Heart right ventricle (tissue), 16 donors: ENCODE measurements around the gene SATB2. TPM values are rescaled to one million over a fixed set of nuclear protein-coding genes. Genes with fewer than 3 reads are reported as not detected.

ENCODE experiments used
- ATAC-seq, 8 donors: fragments of 200-7000 bp; cut with Tn5 transposase; one replicate each; pipeline ENCODE4 v1.9.1; 2020; ENCODE audit warnings: mild to moderate bottlenecking in 8 of 8, moderate library complexity in 8 of 8, moderate number of reproducible peaks in 1 of 8
- DNase-seq, 2 donors: peaks; one replicate each; pipeline ENCODE4 v3.0.0-alpha.2; 2020
- H3K27ac ChIP-seq, 10 donors: fragments of 200-600 bp; sonication (generic) in 2 of 10; one replicate each; pipeline versions ENCODE4 v1.5.0 to v1.8.0; 2020 to 2022; ENCODE audit warnings: mild to moderate bottlenecking in 3 of 10
- H3K27me3 ChIP-seq, 7 donors: fragments of 200-600 bp; one replicate each; pipeline ENCODE4 v1.8.0; 2021 to 2022; ENCODE audit warnings: mild to moderate bottlenecking in 2 of 7
- H3K36me3 ChIP-seq, 9 donors: fragments of 200-600 bp; sonication (generic) in 1 of 9; one replicate each; pipeline versions ENCODE4 v1.5.0 to v1.8.0; 2020 to 2022; ENCODE audit warnings: mild to moderate bottlenecking in 2 of 9
- H3K4me1 ChIP-seq, 9 donors: fragments of 200-600 bp; sonication (generic) in 1 of 9; one replicate each; pipeline versions ENCODE4 v1.5.0 to v1.8.0; 2020 to 2022; ENCODE audit warnings: mild to moderate bottlenecking in 4 of 9
- H3K4me3 ChIP-seq, 10 donors: fragments of 200-600 bp; sonication (generic) in 2 of 10; one replicate each; pipeline versions ENCODE4 v1.5.0 to v1.8.0; 2020 to 2022; ENCODE audit warnings: mild to moderate bottlenecking in 7 of 10, moderate library complexity in 2 of 10
- H3K9me3 ChIP-seq, 11 donors: fragments of 200-600 bp in 10 of 11; sonication (generic) in 2 of 11; one replicate each; pipeline versions ENCODE4 v1.5.0 to v1.8.0; 2013 to 2022; ENCODE audit warnings: mild to moderate bottlenecking in 2 of 11, control low read depth in 1 of 11, moderate library complexity in 1 of 11
- WGBS, 2 donors: extraction: QIAGEN DNeasy Blood & Tissue Kit; methylation state at CpG; one replicate each; pipeline ENCODE4 v1.1.7; 2013; ENCODE audit warnings: inconsistent platforms in 1 of 2; 5-methylcytosine and 5-hydroxymethylcytosine counted together
- intact Hi-C, 10 donors: fragments of 100-400 bp; cut with DNase I; formaldehyde crosslinking; loops; one replicate each; pipeline versions ENCODE4 v1.11.1 to v1.14.2; 2022
- polyA plus RNA-seq, 2 donors: library from polyadenylated mRNA; stranded (reverse); fragments of 200-250 nt; gene quantifications; one replicate each; pipeline ENCODE4 v1.2.3, GENCODE V29; 2013
- total RNA-seq, 10 donors: library from RNA; stranded (reverse); fragmentation: NEBNext Ultra II Directional in 3 of 10; extraction: Animal tissue kit (Norgen Biotek cat#: 25700) in 3 of 10; gene quantifications; one replicate each; pipeline versions ENCODE4 v1.2.1 to v1.2.4, GENCODE V29; 2021 to 2023
- TF ChIP-seq, protein P1 (sequence below), 9 donors: fragments of 200-600 bp; sonication (generic) in 2 of 9; IDR thresholded peaks; one replicate each; pipeline versions ENCODE4 v1.5.0 to v1.8.0; 2021 to 2022; ENCODE audit warnings: antibody characterized with exemption in 9 of 9, mild to moderate bottlenecking in 5 of 9, moderate library complexity in 1 of 9
- donor health status: Arrhythmogenic right ventricular cardiomyopathy.
- donor health status: ischemic (EF 13 %, LVEDD 7.1; RV severe dilation, severe dysfunction).
- donor health status: healthy with polysubstance abuse.
- donor health status: DM: no; HTN: yes; CAD: no.
- donor health status: DM: no; HTN: no; CAD: no.
- donor health status: ischemic (EF 25% LVEDD 6.9; RV normal size, moderate dysfunction).
- donor health status: ischemic (EF 25% LVEDD 5.7; RV mildly dilated, moderate dysfunction).
- donor health status: healthy.
- donor health status: DM: yes; HTN: yes; CAD: no.
- donor health status: Ischemic cardiomyopathy.
- donor health status: ischemic (EF 35%, LVEDD 5.7; RV mildly dilated, moderate dysfunction).
- donor health status: nonischemic (EF 11% LVEDD 7.7; RV severe dilation, severe dysfunction).
- donor health status: DM: yes; HTN: yes; CAD: no.
- donor health status: PGD.
- donor health status: ischemic (EF 29% LVEDD 5.4; RV normal size, mild dysfunction).
- donor health status: nonischemic (EF 23%, LVEDD 6.1; RV moderate dilation, normal function).

Gene SATB2
- total and polyA plus RNA-seq, 12 donors = 0.29 to 2.3 (median 0.70) TPM

DNA sequence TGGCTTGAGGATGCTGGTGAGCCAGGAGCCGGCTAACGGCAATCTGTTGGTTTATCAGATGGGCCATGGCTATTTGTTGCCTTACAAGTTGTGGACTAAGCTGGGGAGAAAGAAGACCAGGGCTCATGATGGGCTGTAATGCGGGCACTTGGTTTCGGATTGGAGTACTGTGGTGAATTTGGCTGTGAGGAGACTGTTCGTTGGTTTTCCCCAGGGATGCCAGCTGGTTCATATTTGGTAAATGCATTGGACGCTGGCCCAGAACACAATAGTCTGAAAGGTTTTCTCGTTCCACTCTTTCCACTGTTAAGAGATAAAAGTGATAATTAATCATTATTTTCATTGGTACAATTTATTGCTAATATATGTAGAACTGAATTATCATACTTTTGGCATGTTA is 108.9 kb downstream of the SATB2 start:
- intact Hi-C loops = no loop called here
- 84 to 87% methylated on average over 7 of the region's 7 CpGs for WGBS, 2 donors

DNA sequence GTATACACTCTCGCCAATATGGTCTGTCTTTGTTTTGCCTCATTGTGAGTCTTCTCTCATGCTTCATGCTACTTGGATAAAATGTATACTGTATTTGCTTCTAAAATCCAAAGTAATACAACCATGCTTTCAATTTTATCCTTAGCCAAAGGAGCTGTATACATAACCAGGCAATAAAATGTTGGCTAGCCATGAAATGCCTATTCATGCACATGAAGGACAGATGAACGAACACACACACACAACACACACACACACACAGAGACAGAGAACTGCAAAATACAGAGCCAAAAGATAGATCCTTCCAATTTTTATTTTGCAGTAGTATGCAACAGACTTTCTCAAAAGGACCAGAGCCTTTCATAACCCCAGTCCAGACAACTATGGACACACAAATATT is 113.7 kb downstream of the SATB2 start:
- Histone ChIP-seq H3K4me3 (no peak overlapping the region), H3K27me3 (no peaks in the 10 kb centered on the region), H3K36me3 (no peaks in the 10 kb centered on the region), H3K4me1 (no peaks in the 10 kb centered on the region), H3K27ac (no peak overlapping the region), H3K9me3 (no peaks in the 10 kb centered on the region)
- no peak for DNase-seq
- intact Hi-C loops = no loop called here
- WGBS, 2 donors = 86 to 91% methylated on average over 2 of the region's 2 CpGs
- no peak for ATAC-seq
- TF ChIP-seq, protein P1, sequence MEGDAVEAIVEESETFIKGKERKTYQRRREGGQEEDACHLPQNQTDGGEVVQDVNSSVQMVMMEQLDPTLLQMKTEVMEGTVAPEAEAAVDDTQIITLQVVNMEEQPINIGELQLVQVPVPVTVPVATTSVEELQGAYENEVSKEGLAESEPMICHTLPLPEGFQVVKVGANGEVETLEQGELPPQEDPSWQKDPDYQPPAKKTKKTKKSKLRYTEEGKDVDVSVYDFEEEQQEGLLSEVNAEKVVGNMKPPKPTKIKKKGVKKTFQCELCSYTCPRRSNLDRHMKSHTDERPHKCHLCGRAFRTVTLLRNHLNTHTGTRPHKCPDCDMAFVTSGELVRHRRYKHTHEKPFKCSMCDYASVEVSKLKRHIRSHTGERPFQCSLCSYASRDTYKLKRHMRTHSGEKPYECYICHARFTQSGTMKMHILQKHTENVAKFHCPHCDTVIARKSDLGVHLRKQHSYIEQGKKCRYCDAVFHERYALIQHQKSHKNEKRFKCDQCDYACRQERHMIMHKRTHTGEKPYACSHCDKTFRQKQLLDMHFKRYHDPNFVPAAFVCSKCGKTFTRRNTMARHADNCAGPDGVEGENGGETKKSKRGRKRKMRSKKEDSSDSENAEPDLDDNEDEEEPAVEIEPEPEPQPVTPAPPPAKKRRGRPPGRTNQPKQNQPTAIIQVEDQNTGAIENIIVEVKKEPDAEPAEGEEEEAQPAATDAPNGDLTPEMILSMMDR (IDR thresholded peaks at IDR 0.05) = no peak

More for the DNA sequence above, 108.9 kb downstream of the SATB2 start:
- H3K4me3 ChIP-seq = no peak overlapping the region
- no peak overlapping the region for H3K27ac ChIP-seq
- no peaks in the 10 kb centered on the region for H3K4me1 ChIP-seq
- H3K27me3 ChIP-seq = no peaks in the 10 kb centered on the region
- no peaks in the 10 kb centered on the region for H3K36me3 ChIP-seq
- TF ChIP-seq, protein P1 (IDR thresholded peaks at IDR 0.05) = no peak
- H3K9me3 ChIP-seq = no peaks in the 10 kb centered on the region
- ATAC-seq = no peak
- DNase-seq = no peak

DNA sequence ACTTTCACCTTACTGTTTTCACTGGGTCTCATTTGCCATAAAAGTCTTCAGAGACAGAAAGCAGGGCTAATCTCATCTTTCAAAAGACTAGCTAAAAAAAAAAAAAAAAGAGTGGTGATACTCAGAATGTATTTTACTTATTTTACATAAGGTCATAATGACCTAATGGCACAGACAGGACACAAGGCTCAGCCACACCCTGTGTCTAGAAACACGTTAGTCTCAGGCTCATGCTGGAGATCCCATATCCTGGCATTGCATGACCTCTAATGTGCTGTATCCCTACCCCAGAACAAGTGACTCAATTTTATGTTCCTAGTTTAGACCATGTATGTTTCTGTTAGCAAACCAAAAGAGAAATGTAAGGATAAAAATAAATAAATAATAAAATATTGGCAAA is 115.4 kb downstream of the SATB2 start:
- WGBS, 2 donors = 70 to 73% methylated on average over 1 of the region's 1 CpG
- intact Hi-C loops = no loop called here
- Histone ChIP-seq H3K27ac (no peak overlapping the region), H3K36me3 (no peaks in the 10 kb centered on the region), H3K4me1 (no peaks in the 10 kb centered on the region), H3K4me3 (no peak overlapping the region), H3K27me3 (no peaks in the 10 kb centered on the region), H3K9me3 (no peaks in the 10 kb centered on the region)
- ATAC-seq (no peak), DNase-seq (no peak)
- TF ChIP-seq, protein P1 (IDR thresholded peaks at IDR 0.05) = no peak

DNA sequence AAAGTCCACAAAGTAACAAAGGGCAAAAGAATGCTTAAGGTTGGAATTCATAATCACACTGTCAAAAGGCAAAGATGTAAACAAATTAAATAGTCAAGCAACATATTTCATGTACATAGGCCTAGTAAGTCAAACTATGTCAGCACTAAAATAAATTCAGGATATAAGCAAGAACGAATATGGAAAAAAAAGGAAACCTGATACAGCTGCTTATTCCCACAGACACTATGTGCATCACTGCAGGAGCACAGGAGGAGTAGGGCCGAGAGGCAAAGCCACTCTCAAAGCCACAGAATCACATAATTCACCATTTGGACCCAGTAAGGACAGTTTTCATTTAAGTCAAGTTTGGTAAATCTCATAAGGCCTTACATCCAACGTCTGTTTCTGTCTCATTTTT is 116.6 kb downstream of the SATB2 start:
- TF ChIP-seq, protein P1 (IDR thresholded peaks at IDR 0.05) = no peak
- intact Hi-C loops = no loop called here
- Histone ChIP-seq H3K27ac (no peak overlapping the region), H3K9me3 (no peaks in the 10 kb centered on the region), H3K27me3 (no peaks in the 10 kb centered on the region), H3K36me3 (no peaks in the 10 kb centered on the region), H3K4me3 (no peak overlapping the region), H3K4me1 (no peaks in the 10 kb centered on the region)
- ATAC-seq (no peak), DNase-seq (no peak)
- 66 to 67% methylated on average over 3 of the region's 3 CpGs for WGBS, 2 donors
